Panc1 (cell line): Measurements from ENCODE around the gene LY9.

Experiments
- POLR2AphosphoS5 ChIP-seq: IDR thresholded peaks from 2 replicates; pipeline ENCODE4 v1.6.1; 2012; ENCODE audit warnings: mild to moderate bottlenecking, low read depth, low read length, moderate library complexity
- SIN3A ChIP-seq: IDR thresholded peaks from 2 replicates; pipeline ENCODE4 v1.6.1; 2012; ENCODE audit warnings: low read depth, mild to moderate bottlenecking, low read length, moderate library complexity, borderline replicate concordance; ENCODE audit not compliant: insufficient read depth
- TCF7L2 ChIP-seq: IDR thresholded peaks from 2 replicates; pipeline ENCODE4 v1.6.1; 2011; ENCODE audit warnings: mild to moderate bottlenecking, low read depth, low read length, inconsistent platforms
- TF ChIP-seq, protein P1 (sequence below): fragments of 450-650 bp; IDR thresholded peaks from 2 replicates; pipeline ENCODE4 v1.5.1; 2017; ENCODE audit warnings: mild to moderate bottlenecking
- TF ChIP-seq, protein P2 (sequence below), 2 experiments: IDR thresholded peaks; 2 replicates each; pipeline ENCODE4 v1.6.1; 2011 to 2012; ENCODE audit warnings: low read depth in 2 of 2, control low read depth in 1 of 2, low read length in 1 of 2, mild to moderate bottlenecking in 1 of 2, moderate library complexity in 1 of 2; ENCODE audit not compliant: insufficient read depth in 1 of 2

DNA sequence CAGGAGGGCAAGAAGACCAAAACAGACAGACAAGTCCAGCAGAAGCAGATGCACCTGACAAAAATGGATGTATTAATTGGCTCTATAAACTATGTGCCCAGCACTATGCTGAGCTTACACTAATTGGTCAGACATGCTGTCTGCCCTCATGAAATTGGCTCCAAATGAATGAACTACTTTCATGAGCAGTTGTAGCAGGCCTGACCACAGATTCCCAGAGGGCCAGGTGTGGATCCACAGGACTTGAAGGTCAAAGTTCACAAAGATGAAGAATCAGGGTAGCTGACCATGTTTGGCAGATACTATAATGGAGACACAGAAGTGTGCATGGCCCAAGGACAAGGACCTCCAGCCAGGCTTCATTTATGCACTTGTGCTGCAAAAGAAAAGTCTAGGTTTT is 42.4 kb upstream of the LY9 start:
- TF ChIP-seq, protein P1, sequence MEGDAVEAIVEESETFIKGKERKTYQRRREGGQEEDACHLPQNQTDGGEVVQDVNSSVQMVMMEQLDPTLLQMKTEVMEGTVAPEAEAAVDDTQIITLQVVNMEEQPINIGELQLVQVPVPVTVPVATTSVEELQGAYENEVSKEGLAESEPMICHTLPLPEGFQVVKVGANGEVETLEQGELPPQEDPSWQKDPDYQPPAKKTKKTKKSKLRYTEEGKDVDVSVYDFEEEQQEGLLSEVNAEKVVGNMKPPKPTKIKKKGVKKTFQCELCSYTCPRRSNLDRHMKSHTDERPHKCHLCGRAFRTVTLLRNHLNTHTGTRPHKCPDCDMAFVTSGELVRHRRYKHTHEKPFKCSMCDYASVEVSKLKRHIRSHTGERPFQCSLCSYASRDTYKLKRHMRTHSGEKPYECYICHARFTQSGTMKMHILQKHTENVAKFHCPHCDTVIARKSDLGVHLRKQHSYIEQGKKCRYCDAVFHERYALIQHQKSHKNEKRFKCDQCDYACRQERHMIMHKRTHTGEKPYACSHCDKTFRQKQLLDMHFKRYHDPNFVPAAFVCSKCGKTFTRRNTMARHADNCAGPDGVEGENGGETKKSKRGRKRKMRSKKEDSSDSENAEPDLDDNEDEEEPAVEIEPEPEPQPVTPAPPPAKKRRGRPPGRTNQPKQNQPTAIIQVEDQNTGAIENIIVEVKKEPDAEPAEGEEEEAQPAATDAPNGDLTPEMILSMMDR: no peak
- TF ChIP-seq SIN3A (no peak), POLR2AphosphoS5 (no peak), TCF7L2 (no peak)
- TF ChIP-seq, protein P2, sequence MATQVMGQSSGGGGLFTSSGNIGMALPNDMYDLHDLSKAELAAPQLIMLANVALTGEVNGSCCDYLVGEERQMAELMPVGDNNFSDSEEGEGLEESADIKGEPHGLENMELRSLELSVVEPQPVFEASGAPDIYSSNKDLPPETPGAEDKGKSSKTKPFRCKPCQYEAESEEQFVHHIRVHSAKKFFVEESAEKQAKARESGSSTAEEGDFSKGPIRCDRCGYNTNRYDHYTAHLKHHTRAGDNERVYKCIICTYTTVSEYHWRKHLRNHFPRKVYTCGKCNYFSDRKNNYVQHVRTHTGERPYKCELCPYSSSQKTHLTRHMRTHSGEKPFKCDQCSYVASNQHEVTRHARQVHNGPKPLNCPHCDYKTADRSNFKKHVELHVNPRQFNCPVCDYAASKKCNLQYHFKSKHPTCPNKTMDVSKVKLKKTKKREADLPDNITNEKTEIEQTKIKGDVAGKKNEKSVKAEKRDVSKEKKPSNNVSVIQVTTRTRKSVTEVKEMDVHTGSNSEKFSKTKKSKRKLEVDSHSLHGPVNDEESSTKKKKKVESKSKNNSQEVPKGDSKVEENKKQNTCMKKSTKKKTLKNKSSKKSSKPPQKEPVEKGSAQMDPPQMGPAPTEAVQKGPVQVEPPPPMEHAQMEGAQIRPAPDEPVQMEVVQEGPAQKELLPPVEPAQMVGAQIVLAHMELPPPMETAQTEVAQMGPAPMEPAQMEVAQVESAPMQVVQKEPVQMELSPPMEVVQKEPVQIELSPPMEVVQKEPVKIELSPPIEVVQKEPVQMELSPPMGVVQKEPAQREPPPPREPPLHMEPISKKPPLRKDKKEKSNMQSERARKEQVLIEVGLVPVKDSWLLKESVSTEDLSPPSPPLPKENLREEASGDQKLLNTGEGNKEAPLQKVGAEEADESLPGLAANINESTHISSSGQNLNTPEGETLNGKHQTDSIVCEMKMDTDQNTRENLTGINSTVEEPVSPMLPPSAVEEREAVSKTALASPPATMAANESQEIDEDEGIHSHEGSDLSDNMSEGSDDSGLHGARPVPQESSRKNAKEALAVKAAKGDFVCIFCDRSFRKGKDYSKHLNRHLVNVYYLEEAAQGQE (IDR thresholded peaks at IDR 0.05; ENCODE audit: insufficient read depth in 1 of 2, low read depth in 2 of 2, low read length in 1 of 2): no peak
